GM23248 (cell line): ENCODE results near the gene SEMA5B.

ENCODE experiments used
- EZH2 ChIP-seq: fragments of 200-600 bp; sonication (generic); IDR thresholded peaks from 2 replicates; pipeline ENCODE4 v1.6.1; 2018; ENCODE audit warnings: antibody characterized with exemption, mild to moderate bottlenecking; ENCODE audit not compliant: insufficient read depth, poor library complexity, severe bottlenecking
- EZH2phosphoT487 ChIP-seq: fragments of 200-600 bp; sonication (generic); IDR thresholded peaks from 2 replicates; pipeline ENCODE4 v1.6.1; 2018; ENCODE audit warnings: antibody characterized with exemption, moderate library complexity, mild to moderate bottlenecking, low read depth; ENCODE audit not compliant: insufficient read depth

- TF ChIP-seq EZH2phosphoT487 (no peak), EZH2 (no peak)
Measured at GRCh38 chr3:122919291-122919610, 108.3 kb downstream of the SEMA5B start.
